H1 (cell line): Measurements from ENCODE around the gene MPDU1. TPM values are rescaled to one million over a fixed set of nuclear protein-coding genes. Genes with fewer than 3 reads are reported as not detected.

Experiments
- CREB1 ChIP-seq: IDR thresholded peaks from 2 replicates; pipeline ENCODE4 v1.6.1; 2012; ENCODE audit warnings: inconsistent platforms
- EP300 ChIP-seq, 2 experiments: IDR thresholded peaks; 1 replicate in 1 of 2; 2 replicates in 1 of 2; pipeline ENCODE4 v1.6.1; 2011 to 2012; ENCODE audit warnings: low read depth in 2 of 2, low read length in 2 of 2, mild to moderate bottlenecking in 2 of 2, borderline replicate concordance in 1 of 2, inconsistent platforms in 1 of 2, moderate library complexity in 1 of 2
- GTF2F1 ChIP-seq: IDR thresholded peaks from 2 replicates; pipeline ENCODE4 v1.6.1; 2012; ENCODE audit warnings: low read depth, low read length, improper control_type of control experiment, borderline replicate concordance
- POLR2A ChIP-seq, 2 experiments: IDR thresholded peaks; 1 replicate in 1 of 2; 2 replicates in 1 of 2; pipeline ENCODE4 v1.6.1; 2011; ENCODE audit warnings: low read depth in 2 of 2, low read length in 2 of 2, mild to moderate bottlenecking in 2 of 2; ENCODE audit errors: control extremely low read depth in 1 of 2
- polyA plus RNA-seq, 7 experiments: library from polyadenylated mRNA; depleted of rRNA in 3 of 7; stranded (reverse) in 5 of 7; unstranded in 2 of 7; fragments of >200 nt in 5 of 7; fragments of 200-250 nt in 2 of 7; gene quantifications; 1 replicate in 5 of 7; 2 replicates in 1 of 7; 4 replicates in 1 of 7; pipeline versions ENCODE4 v1.2.1 to v1.2.3, GENCODE V29; 2011 to 2013; ENCODE audit warnings: missing spikeins in 2 of 7, mixed read lengths in 2 of 7
- total RNA-seq: library from RNA; stranded (reverse); fragmentation: NEBNext Ultra II Directional; extraction: Animal tissue kit (Norgen Biotek cat#: 25700); gene quantifications from 2 replicates; pipeline ENCODE4 v1.2.1, GENCODE V29; 2021

Gene MPDU1
- total and polyA plus RNA-seq, 2 of the 8 experiments (the other 6 are each of a cell fraction or from before 2014, with no cell fraction given): 63.2 to 142 TPM

GRCh38 chr17:7538891-7539545 is 44.6 kb upstream of the MPDU1 start (continued):
- TF ChIP-seq EP300 (IDR thresholded peaks at IDR 0.05; ENCODE audit: borderline replicate concordance in 1 of 2, low read depth in 2 of 2, low read length in 2 of 2) (no peak), POLR2A (IDR thresholded peaks at IDR 0.05; ENCODE audit: control extremely low read depth in 1 of 2, low read depth in 2 of 2, low read length in 2 of 2) (no peak), CREB1 (no peak), GTF2F1 (no peak)
